HG02763 (cell line): ENCODE measurements around the gene RAB17.
A peak's percentile ranks its signal among the peaks of the same experiment; 100 is the strongest.

ENCODE experiments used
- ATAC-seq: cut with Tn5 transposase; IDR thresholded peaks from one replicate; pipeline ENCODE4 v1.9.1; 2021; ENCODE audit warnings: mild to moderate bottlenecking, moderate library complexity; ENCODE audit not compliant: unreplicated experiment

The RAB17 gene

DNA sequence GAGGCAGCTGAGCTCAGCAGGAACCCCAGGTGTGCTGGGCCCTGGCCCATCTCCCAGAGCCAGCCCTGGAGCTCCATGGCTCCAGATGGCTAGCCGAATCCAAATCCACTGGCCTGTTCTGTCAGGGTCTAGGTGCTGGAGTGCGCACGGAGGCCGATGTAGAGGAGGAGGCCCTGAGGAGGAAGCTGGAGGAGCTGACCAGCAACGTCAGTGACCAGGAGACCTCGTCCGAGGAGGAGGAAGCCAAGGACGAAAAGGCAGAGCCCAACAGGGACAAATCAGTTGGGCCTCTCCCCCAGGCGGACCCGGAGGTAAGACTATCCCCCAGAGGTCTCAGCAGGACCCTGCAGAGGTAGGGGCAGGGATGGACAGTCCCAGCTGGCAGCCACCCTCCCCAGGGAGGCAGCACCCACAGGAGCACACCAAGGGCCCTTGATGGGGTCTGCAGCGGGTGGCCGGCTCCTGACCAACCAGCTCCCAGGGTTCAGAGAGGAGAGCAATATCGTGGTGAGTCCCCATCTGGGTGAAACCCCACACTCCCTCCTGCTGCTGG, 50.2 kb downstream of the RAB17 start:
- no peak for ATAC-seq

GRCh38 chr2:237539681-237540080, 50.9 kb downstream of the RAB17 start:
- ATAC-seq = no peak

DNA sequence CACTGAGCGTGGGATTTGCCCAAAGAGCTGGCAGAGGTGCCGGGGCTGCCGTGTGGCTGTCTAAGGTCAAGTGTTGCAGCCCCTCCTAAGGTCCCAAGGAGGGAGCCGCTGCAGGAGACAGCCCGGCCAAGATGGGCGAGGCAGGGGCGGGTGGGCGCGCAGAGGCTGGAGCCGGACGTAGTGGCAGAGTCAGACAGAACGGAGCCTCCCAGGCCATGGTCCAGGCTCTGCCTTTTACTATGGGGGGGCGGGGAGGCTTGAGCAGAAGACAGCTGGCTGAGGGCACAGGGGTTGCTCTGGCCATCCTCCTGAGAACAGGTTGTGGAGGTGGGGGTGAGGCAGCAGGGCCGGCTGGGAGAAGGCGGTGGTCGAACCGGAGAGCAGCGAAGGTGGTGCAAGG, 51.6 kb downstream of the RAB17 start:
- ATAC-seq = no peak

GRCh38 chr2:237538001-237538720, 52.4 kb downstream of the RAB17 start:
- no peak for ATAC-seq

GRCh38 chr2:237536617-237537016, 53.9 kb downstream of the RAB17 start:
- no peak for ATAC-seq

- ATAC-seq = no peak
Measured at GRCh38 chr2:237536083-237536415, 54.5 kb downstream of the RAB17 start.

DNA sequence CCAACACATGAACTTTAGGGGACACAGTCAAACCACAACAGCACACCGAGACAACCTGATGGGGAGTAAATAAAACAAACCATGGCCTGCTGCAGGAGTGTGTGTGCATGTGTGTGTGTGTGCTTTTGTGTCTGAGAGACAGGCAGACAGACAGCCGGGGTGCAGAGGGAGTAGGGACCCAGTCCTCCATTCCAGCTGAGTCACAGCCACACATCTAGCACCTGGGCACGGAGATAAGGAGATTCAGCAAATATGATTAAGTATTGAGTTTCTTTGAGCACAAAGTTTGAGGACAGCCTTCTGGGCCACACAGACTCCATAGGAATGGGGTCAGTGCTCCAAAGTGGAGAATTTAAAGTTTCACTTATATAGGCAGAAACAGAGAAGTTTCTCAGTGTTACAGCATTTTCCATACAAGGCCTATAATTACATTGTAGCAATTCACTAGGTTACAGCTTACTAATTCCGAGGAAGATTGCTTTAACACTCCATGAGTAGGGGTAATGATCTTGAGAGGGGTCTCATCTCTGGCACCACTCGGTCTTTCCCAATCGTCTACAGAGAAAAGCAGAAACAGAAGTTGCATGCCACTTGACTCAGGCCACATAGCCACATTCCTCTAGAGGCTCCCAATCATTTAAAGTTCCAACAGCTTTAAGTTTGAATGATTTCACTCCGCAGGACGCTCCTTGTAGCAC, 55.0 kb downstream of the RAB17 start:
- no peak for ATAC-seq

GRCh38 chr2:237534380-237534779, 56.2 kb downstream of the RAB17 start:
- no peak for ATAC-seq

DNA sequence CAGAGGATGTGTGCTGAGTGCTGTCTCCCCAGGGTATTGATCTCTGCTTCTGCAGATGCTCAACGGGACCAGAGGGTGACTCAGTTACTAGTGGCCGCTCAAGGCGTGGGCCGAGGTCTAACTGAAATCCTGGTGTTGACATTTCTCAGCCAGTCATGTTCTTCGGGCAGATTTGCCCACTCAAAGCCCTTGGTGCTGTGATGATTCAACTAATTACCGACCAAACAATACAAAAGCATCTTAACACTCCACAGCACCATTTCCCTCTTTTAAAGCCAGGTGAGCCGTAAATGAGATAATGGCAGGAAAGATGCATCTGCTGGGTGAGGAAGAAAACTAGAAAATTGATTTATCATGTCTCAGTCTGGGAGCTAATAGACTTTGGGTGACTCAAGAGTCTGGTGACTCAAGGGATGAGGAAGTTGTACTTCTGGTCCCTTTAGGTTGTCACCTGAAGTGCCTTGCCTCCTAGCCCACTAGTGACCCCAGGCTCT, 56.8 kb downstream of the RAB17 start:
- no peak for ATAC-seq

GRCh38 chr2:237532160-237532559, 58.4 kb downstream of the RAB17 start:
- ATAC-seq = no peak

DNA sequence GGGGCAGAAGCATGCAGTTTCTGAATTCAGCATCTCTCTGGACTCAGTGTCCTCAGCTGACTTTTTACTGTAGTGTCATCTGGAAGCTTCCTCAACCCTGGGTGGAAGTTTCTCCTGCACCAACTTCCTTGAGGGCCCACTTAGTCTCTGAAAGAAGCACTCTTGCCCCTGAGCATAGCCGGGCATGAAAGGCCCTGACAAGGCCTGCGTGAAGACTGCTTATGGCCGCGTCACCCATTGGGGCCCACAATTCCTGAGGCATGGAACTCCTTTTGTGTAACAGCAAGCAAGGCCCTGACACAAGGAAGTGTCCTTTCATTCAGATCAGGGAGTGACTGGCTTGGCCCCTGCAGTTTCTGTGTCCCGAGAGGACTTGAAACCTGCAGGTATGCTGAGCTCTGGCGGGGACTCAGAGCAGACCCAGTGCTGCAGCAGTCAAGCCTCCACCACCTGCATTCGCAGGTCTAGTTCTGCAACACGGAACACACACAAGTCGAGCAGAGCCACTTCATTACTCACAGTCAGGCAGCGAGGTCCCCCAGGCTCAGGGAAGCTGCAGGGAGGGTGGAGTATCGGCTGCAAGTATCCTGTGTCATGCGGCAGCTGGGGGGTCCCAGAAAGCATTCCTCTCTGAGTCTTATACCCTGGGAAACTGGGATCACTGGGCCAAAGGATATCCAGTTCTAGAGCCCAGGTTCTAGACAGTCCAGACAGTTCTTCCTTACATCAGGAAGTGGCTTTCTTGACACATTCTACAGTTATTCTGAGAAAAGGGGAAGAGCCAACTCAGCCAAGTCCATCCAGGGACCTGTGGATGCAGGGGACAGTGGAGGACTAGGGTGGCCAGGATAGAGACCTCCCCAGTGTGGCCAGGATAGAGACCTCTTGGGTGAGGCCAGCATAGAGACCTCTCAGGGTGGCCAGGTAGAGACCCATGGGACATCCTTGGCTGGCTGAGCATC, 59.8 kb downstream of the RAB17 start:
- peak; percentile 64 for ATAC-seq

GRCh38 chr2:237529452-237530402, 60.8 kb downstream of the RAB17 start:
- peak; percentile 70 for ATAC-seq

- no peak for ATAC-seq
Measured at GRCh38 chr2:237527766-237528165, 62.8 kb downstream of the RAB17 start.

- no peak for ATAC-seq
Measured at GRCh38 chr2:237527233-237527632, 63.3 kb downstream of the RAB17 start.

- ATAC-seq = no peak
Measured at GRCh38 chr2:237525559-237526157, 64.9 kb downstream of the RAB17 start.

DNA sequence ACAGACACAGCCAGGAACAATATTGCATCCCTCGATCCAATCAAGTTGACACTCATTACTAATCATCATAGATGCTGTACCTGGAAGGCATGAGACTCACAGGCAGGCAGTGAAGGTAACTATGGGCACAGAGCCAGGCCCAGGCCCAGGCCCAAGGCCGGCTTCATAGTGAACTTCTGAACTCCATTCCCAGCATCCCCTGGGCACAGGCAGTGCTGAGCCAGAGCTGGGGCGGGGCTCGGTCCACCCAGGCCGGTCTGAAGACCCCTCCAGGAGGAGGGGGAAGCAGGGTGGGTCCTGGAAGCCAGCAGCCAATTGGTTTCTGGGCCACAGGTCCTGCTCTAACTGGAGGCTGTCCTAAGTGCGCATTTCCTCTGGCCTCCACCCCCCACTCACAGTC, 65.9 kb downstream of the RAB17 start:
- no peak for ATAC-seq
